NCI-H510A (cell line): Measurements from ENCODE around the gene CAGE1.

Experiments
- DNase-seq: peaks from one replicate; lab custom pipeline; 2025; lab: John Stamatoyannopoulos, UW

CAGE1 gene

GRCh38 chr6:7309050-7309449 is 80.5 kb downstream of the CAGE1 start:
- DNase-seq, result no peak

GRCh38 chr6:7307533-7307932 is 82.0 kb downstream of the CAGE1 start:
- DNase-seq, result no peak

GRCh38 chr6:7304821-7305220 is 84.7 kb downstream of the CAGE1 start:
- DNase-seq, result no peak

- DNase-seq, result no peak
These were observed 87.8 kb downstream of the CAGE1 start for GRCh38 chr6:7301702-7302101.

- DNase-seq, result no peak
These were observed 88.6 kb downstream of the CAGE1 start for GRCh38 chr6:7300926-7301325.

- no peak for DNase-seq
These were observed 91.4 kb downstream of the CAGE1 start for GRCh38 chr6:7298113-7298512.

- no peak for DNase-seq
These were observed 92.9 kb downstream of the CAGE1 start for GRCh38 chr6:7296602-7297001.

GRCh38 chr6:7295916-7296315 is 93.6 kb downstream of the CAGE1 start:
- no peak for DNase-seq

- no peak for DNase-seq
These were observed 96.8 kb downstream of the CAGE1 start for GRCh38 chr6:7292596-7293255.

GRCh38 chr6:7290079-7290478 is 99.5 kb downstream of the CAGE1 start:
- DNase-seq, result no peak

GRCh38 chr6:7285416-7285815 is 104.1 kb downstream of the CAGE1 start:
- DNase-seq, result no peak

GRCh38 chr6:7283676-7284075 is 105.9 kb downstream of the CAGE1 start:
- DNase-seq, result no peak

GRCh38 chr6:7282097-7282906 is 107.2 kb downstream of the CAGE1 start:
- DNase-seq, result no peak
